Ramos (cell line): ENCODE measurements around the gene RIOX2.

Experiments
- in situ Hi-C: fragments of 300-500 bp; cut with MboI; formaldehyde crosslinking; loops from one replicate; pipeline ENCODE4 v1.14.3; 2022; ENCODE audit warnings: low sequenced_read_pairs; ENCODE audit not compliant: unreplicated experiment

RIOX2 gene

DNA sequence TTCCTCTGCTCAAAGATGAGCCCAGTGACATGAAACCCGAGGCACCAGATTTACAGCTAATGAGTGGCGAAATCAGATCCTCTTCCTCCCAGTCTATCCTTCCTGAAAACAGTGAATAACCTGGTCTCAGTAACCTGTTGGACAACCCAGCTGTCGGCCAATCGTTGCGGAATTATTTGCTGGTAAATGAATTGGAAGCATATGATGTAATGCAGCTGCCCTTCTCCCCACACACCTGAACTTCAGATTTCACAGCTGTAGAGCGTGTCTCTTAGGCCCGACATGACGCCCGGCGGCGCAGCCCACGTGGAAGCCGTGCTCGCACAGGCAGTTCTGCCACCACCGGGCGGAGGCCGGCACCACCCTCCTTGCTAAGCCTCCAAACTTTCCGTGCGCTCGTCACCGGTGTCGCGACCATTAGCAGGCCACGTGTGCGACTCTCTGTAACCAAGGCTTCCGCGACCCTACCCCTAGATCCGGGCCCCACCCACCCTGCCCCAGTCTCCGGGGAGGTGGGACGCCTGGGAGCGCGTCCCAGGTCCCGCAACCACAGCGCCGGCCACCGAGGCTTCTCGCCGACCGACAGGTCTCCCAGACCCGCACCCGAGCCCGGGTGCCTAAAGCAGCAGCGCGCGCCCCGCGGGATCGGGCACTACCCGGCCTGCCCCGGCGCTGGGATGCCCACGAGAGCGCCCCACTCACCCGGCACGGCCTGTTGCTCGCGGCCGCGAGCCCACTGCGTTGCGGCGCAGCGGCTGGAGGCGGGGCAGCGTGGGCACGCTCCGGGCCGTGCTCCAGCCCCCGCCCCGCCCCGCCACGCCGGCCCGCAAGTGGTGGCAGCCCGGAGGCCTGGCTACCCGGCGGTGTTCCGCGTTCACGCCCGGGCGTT lies at the start of gene RIOX2:
TSS of gene RIOX2 (minus strand) at position 753 of the 889 bp plus-strand sequence. CDS start 4,838 bp downstream, outside the sequence.
- in situ Hi-C loops, result no loop called here

DNA sequence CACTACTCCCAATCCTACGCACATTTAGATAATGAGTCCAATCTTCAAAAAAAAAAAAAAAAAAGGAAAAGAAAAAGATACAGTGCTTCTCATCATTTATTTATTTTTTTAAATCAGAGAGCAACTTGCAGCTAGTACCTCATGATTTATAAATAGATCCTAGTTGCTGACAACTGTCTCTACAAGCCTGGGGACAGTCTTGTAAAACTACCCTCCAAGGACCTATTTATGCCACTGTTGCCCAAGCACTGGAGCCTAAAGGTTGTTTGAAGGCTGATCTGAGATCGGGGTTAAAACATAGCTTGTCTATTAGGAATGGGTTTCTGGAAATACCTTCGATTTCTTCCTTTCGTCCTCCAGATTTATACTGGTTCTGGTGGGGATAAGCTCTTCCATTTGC lies 48.2 kb upstream of the RIOX2 start:
- in situ Hi-C loops, result loop anchor here (25.0 kb wide), 1 partner anchor 1158 kb away; no protein-coding TSS in a partner anchor

DNA sequence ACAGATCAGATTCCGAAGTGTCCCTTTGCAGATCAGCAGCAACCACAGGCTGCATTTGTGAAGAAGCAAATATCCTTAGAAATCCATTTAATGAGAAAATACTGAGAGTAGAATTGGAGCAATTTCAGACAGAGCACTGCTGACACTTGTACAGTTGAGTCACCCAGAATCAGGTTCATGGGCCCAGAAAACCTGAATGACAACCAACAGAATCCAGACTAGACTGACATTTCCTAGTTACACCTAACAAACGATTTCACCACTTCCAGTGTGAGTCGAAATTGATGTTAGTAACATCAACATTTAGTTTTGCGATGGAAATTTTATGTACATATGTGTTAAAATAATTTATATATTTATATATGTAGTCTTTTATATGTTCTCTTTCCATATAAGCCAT lies 46.1 kb upstream of the RIOX2 start:
- in situ Hi-C loops, result loop anchor here (25.0 kb wide), 1 partner anchor 1156 kb away; no protein-coding TSS in a partner anchor

DNA sequence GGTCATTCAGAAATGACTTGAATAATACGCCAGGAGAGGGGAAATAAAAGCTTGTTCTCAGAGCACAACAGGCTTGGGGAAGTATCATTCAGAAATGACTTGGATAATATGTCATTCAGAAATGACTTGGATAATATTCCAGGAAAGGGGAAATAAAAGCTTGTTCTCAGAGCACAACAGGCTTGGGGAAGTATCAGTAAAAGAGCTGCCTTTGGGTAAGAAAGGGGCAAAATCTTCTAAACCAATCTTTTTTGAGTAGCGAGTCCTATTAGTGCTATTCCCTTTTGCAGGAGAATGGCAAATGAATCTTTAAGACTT lies 42.0 kb upstream of the RIOX2 start:
- in situ Hi-C loops, result loop anchor here (25.0 kb wide), 1 partner anchor 1152 kb away; no protein-coding TSS in a partner anchor

DNA sequence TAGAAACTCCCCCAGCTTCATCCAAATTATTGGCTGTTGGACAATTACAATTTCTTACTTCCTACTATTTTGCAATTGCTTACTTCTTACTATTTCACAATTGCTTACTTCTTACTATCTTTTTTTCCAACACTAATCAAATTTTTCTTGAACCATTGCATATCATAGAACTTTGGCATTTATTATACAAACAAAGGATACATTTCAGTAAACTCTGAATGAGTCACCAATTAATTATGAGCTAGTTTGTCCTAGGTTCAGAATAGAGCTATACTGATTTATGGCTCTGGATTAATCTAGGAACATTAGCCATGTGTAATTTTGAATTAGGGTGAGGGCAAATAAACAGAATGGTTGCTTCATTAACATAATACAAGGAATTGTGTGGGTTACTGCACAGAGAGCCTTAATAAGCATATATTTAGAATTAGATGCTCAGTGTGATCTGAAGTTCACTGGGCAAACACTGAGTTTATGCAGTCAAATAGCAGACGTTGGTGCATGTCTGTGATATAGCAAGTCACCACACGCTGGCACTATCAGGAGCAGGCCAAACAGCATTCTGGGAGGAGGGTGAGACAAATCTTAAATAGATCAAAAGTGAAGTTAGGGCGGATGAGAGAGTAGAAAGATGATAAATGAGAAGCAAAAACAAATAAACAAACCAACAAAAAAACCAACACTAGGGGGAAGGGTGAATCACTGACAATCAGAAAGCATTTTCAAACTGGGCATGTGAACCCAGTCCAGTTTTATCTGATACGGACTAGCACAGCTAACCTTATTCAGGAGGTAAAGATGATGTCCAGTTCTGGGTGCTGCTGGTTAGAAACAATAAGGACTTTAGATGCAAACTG lies 41.4 kb upstream of the RIOX2 start:
- in situ Hi-C loops, result loop anchor here (25.0 kb wide), 1 partner anchor 1151 kb away; no protein-coding TSS in a partner anchor

DNA sequence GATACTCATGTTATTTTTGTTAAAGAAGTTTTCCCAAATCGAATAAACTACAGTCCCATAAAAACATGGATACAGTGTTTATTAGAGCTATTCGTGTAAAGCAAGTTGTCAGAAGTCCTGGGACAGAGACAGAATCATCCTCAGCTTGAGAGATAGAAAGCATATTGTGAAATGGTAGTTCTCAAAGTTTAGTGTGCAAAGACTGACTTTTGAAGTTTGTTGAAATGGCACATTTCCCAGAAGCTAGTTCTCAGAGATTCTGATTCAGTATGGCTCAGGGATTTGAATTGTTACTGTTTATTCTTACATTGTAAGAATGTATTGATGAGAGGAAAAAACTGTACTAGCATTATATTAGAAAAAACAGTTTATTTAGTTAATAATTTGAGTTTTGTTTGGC lies 40.7 kb upstream of the RIOX2 start:
- in situ Hi-C loops, result loop anchor here (25.0 kb wide), 1 partner anchor 1151 kb away; no protein-coding TSS in a partner anchor

DNA sequence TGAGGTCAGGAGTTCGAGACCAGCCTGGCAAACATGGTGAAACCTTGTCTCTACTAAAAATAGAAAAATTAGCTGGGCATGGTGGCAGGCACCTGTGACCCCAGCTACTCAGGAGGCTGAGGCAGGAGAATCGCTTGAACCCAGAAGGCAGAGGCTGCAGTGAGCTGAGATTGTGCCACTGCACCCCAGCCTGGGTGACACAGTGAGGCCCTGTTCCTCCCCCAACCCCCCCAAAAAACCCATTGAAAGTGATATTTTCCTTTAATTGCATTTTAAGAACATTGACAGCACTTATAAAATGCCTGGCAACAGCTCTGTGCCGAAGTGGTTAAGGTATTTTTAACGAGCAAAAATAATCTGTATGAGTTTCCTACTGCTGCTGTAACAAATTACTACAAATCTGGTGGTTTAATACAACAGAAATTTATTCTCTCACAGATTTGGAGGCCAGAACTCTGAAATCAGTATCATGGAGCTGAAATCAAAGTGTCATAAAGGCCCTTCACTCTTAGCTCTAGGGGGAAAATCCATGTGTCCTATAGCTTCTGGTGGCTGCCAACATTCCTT lies 38.7 kb upstream of the RIOX2 start:
- in situ Hi-C loops, result loop anchor here (25.0 kb wide), 1 partner anchor 1149 kb away; no protein-coding TSS in a partner anchor

DNA sequence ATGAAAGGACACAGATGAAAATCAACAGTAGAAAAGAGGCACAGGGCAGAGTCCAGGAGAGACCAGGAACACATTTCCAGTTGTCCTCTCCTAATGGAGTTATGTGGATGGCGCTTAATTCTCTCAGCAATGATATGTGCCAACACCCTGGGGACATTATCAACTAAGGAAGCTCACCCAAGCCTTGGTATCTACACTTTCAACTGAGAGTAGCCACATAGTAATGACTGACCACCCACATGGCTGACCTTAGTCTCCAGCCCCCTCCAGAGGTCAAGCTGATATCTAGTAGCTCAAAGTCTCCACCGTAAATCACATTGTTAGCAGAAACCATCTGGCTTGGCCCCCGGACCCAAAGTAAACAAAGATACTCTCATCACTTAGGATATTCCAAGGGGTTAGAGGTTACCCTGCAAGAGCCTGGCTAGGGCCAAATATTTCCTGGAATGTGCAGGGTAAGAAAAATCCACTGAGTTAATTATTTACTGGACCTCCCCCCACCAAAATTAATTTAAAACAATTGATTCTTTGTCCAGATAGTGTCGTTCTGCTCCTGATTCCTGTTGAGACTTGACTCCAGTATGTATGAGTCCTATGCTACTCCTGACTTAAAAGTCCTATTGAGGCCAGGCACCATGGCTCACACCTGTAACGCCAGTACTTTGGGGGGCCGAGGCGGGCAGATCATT lies 38.1 kb upstream of the RIOX2 start:
- in situ Hi-C loops, result loop anchor here (25.0 kb wide), 1 partner anchor 1148 kb away; no protein-coding TSS in a partner anchor

DNA sequence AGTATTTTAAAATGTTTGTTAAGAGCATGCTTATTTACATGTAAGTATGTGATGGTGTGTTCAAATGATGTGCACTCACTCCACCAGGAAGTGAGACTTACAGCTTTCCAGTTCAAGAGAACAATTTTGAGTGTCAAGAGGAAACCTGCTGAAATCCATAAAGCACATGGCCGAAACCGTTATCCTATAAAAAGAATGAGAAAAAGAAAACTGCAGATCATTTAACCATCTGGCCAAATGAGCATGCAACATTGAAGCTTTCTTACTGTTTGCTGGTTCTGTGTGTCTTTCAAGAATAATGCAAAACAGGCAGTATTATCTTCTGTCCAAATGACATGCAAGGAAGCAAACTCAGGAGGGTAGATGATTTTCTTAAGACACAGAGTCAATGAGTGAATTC lies 36.6 kb upstream of the RIOX2 start:
- in situ Hi-C loops, result loop anchor here (25.0 kb wide), 1 partner anchor 1147 kb away; no protein-coding TSS in a partner anchor

DNA sequence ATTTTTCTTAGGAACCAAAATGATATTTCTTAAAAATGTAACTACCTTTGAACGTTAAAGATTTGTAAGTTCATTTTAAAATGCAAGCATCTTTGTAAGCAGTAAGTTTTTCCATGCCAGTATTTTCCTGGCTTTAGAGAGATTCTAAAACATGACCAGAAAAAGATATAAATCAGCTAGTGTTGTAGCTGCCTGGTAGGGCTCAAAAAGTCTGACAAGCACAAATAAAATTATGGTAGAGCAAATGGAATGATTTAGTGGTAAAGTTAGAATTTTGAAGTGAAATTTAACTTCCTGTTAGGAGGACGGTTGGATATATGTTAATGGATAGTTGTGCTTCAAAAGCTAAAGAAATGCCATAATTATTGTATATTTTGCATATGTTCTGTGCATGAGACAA lies 33.2 kb upstream of the RIOX2 start:
- in situ Hi-C loops, result loop anchor here (25.0 kb wide), 1 partner anchor 1143 kb away; no protein-coding TSS in a partner anchor

DNA sequence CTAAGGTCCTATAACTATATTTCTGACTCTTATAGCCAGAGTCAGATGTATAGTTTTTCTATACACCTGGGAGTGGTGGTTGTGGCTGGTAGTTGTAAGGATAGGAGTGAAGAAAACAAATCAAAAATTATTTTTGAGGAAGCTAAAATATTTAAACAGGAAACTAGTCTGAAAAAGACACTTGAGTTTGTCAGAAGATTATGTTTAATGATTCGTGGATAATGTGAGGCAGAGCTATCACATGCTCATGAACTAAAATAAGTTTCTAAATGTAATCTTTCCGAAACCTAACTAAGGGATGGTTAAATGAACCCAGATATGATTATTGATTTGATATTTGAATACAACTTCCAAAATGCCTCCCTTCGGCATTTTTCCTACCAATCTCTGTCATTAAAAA lies 32.5 kb upstream of the RIOX2 start:
- in situ Hi-C loops, result loop anchor here (25.0 kb wide), 1 partner anchor 1142 kb away; no protein-coding TSS in a partner anchor

DNA sequence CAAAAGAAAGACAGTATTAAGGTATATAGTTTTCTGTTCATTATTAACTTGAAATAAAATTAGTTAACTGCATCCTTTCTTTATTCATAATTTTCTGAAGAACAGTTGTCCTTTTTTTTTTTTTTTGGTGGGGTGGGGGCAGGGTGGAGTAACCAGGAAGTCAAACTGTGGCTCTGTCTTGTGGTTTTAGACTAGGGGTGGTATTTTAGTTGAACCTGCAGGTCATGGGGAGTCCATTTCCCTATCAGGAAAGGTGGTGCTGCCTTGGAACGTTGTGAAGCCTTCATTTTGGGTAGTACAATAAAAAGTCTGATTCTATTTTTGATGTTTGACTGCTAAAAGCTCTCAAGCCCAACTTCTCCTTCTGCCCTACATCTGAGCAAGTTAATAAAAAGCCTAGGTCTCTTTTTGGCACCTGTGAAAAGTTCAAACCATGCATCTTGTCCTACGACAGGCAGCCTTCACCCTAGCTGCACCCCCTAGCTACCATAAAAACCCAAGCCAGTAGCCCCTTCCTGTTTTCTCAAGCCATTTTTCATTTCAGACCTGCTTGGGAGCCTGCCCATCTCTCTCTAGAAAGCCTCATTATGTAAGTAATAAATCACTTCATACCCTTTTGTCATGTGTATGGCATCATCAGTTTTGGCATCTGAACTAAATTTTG lies 31.2 kb upstream of the RIOX2 start:
- in situ Hi-C loops, result loop anchor here (25.0 kb wide), 1 partner anchor 1141 kb away; no protein-coding TSS in a partner anchor

DNA sequence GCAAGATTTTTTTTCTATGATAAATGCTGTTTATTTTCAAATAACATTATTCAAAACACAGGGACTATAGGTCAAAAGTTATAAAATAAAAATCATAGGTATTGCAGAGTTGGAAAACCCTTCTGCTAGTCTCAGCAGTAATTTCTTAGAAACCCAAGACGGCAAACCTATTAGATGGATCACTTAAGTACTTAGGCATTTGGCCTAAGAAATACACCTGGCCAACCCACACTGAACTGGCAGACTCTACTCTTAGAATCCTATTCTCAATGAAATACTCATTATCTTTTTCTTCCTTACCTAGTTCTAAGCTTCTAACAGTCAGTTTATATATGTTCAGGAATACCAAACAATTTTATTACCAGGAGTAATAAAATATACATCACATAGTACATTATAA lies 30.5 kb upstream of the RIOX2 start:
- in situ Hi-C loops, result loop anchor here (25.0 kb wide), 1 partner anchor 1140 kb away; no protein-coding TSS in a partner anchor

DNA sequence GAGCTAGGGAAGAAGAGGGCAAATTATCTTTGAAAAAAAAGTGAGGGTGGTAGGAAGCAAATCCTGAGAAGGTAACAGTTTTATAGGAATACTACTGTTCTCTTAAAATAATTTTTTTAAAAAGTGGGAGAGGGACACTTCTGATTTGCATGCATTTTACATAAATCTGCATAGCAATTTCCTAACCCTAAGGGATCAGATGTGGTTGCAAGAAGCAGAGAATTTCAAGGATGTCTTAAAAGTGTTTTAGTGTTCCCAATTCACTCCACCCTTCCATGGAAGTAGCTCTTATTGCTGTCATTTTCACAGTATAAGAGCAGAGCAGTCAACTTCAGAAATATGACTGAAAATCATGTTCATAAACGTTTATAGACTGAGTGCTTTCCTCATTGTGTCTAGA lies 27.8 kb upstream of the RIOX2 start:
- in situ Hi-C loops, result loop anchor here (25.0 kb wide), 1 partner anchor 1138 kb away; no protein-coding TSS in a partner anchor

DNA sequence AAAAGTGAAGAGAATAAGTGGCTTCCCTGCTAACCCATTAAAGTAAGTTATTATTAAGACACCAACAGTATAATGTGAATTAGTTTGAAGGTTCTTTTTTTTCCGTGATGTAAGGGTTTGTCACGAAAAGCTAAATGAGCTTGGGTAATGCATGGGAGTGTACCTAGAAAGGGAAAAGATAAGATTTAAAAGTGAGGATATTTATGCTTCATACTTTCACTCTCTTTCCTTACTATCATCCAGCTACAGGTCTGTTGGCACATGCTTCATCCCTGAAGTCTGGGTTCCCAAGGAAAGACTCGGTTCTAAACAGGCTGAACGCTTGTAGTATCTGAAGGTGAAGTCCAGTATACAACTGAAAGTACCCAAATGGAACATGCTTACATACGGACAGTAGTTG lies 26.9 kb upstream of the RIOX2 start:
- in situ Hi-C loops, result no loop called here

DNA sequence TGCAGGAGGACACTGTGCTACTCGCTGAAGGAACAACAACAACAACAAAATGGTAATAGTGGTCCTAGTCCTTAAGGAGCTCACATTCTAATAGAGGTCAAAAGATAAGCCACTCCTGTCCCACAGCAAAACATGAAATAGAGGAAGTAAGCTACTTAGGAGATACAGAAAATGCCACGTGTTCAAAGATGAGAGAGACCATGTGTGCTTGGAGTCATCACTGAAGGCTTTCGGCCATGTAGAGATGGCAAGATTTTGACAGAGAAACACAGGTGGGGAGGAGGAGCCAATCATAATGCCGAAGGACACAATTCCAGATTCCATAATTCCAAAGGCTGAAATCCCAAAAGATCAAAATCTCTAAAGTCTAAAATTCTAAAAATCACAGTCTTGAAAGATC lies 24.8 kb upstream of the RIOX2 start:
- in situ Hi-C loops, result no loop called here

DNA sequence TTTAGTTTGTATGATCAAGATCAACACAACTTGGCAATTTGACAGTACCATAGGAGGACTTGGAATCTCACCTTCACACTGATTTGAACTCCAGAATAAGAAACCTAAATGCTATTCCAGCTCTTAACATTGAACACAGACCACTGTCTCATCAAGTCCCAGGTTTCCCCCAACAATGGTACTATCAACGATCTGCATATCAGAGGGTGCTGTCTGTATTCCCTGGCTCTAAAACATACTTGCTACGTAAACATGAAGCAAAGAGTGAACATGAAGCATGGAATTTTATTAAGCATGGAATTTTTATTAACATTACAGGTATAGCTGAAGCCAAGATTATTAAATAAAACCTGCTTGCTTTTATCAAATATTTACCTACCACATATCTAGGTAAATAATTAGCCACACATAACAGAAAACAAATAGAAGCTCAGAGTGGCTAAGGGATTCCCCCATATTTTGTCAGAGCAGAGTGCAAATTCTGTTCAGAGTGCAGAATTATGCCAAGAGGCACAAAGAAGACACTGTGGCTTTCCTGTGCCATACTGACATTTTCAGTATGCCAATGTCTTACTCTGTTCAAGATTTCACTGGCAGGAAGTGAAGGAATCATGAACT lies 22.2 kb upstream of the RIOX2 start:
- in situ Hi-C loops, result no loop called here

DNA sequence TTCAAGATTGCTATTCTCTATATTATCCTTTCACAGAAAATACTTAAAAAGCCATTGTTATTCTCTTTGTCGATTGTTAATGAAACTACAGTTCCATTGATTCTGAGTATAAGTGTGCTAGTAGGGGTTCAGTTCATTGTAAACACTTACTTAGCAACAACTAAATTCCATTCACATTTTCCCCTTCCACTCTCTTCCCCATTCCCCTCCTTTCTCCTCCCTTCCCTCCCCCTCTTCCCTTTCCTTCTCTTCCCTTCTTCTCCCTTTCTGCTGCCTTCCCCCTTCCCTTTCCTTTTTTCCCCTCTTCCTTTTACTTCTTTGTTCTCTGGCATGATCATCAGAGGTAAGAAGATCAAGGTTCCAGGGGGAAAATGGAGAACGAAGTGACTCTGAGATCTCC lies 21.3 kb upstream of the RIOX2 start:
- in situ Hi-C loops, result no loop called here
